ENCODE measurements around the gene PEX16. TPM values are rescaled to one million over a fixed set of nuclear protein-coding genes. Genes with fewer than 3 reads are reported as not detected.

Gene PEX16
- total RNA-seq, 1 donor from 2014 or later: 37.4 TPM

- no peak for DNase-seq (ENCODE audit: low read depth)
- TF ChIP-seq CTCF (IDR thresholded peaks at IDR 0.05; ENCODE audit: insufficient read depth, low read length, poor library complexity, severe bottlenecking): no peak
- no peak overlapping the region for H3K4me3 ChIP-seq (ENCODE audit: low read depth, low read length)
- no peaks in the 10 kb centered on the region for H3K27me3 ChIP-seq (ENCODE audit: control insufficient read depth, insufficient read depth, low read length)
- H3K36me3 ChIP-seq (ENCODE audit: control insufficient read depth, insufficient read depth, low read length): no peaks in the 10 kb centered on the region
These were observed 12.5 kb upstream of the PEX16 start for GRCh38 chr11:45930031-45930794.

- Histone ChIP-seq H3K27me3 (ENCODE audit: control insufficient read depth, insufficient read depth, low read length) (peaks cover 3% of the 10 kb centered on the region), H3K4me3 (ENCODE audit: low read depth, low read length) (no peak overlapping the region), H3K36me3 (ENCODE audit: control insufficient read depth, insufficient read depth, low read length) (no peaks in the 10 kb centered on the region)
- no peak for DNase-seq (ENCODE audit: low read depth)
- TF ChIP-seq CTCF (IDR thresholded peaks at IDR 0.05; ENCODE audit: insufficient read depth, low read length, poor library complexity, severe bottlenecking): no peak
These were observed 11.9 kb upstream of the PEX16 start for GRCh38 chr11:45929486-45930030.

- no peak for DNase-seq (ENCODE audit: low read depth)
- Histone ChIP-seq H3K36me3 (ENCODE audit: control insufficient read depth, insufficient read depth, low read length) (no peaks in the 10 kb centered on the region), H3K4me3 (ENCODE audit: low read depth, low read length) (no peak overlapping the region), H3K27me3 (ENCODE audit: control insufficient read depth, insufficient read depth, low read length) (peaks cover 11% of the 10 kb centered on the region)
- TF ChIP-seq CTCF (IDR thresholded peaks at IDR 0.05; ENCODE audit: insufficient read depth, low read length, poor library complexity, severe bottlenecking): no peak
These were observed 11.0 kb upstream of the PEX16 start for GRCh38 chr11:45928535-45929215.

- Histone ChIP-seq H3K4me3 (ENCODE audit: low read depth, low read length) (no peak overlapping the region), H3K27me3 (ENCODE audit: control insufficient read depth, insufficient read depth, low read length) (peaks cover 18% of the 10 kb centered on the region), H3K36me3 (ENCODE audit: control insufficient read depth, insufficient read depth, low read length) (no peaks in the 10 kb centered on the region)
- TF ChIP-seq CTCF (IDR thresholded peaks at IDR 0.05; ENCODE audit: insufficient read depth, low read length, poor library complexity, severe bottlenecking): no peak
- no peak for DNase-seq (ENCODE audit: low read depth)
These were observed 10.2 kb upstream of the PEX16 start for GRCh38 chr11:45927684-45928413.

- DNase-seq (ENCODE audit: low read depth): no peak
- TF ChIP-seq CTCF (IDR thresholded peaks at IDR 0.05; ENCODE audit: insufficient read depth, low read length, poor library complexity, severe bottlenecking): no peak
- Histone ChIP-seq H3K27me3 (ENCODE audit: control insufficient read depth, insufficient read depth, low read length) (peaks cover 24% of the 10 kb centered on the region), H3K36me3 (ENCODE audit: control insufficient read depth, insufficient read depth, low read length) (no peaks in the 10 kb centered on the region), H3K4me3 (ENCODE audit: low read depth, low read length) (no peak overlapping the region)
These were observed 9.6 kb upstream of the PEX16 start for GRCh38 chr11:45927332-45927683.

Measured in kidney epithelial cell (primary cell).